ENCODE results near the gene HTR3C.
"Not testable (repeated sequence)": the region's sequence is repeated elsewhere in the genome, so short reads cannot be mapped to it uniquely, and the experiment has no call there.

The HTR3C gene

GRCh38 chr3:184052767-184053166 lies at the start of gene HTR3C:
Gene HTR3C (plus strand): TSS chr3:184053047. CDS start chr3:184053081, 34 bp downstream.
- no peak for DNase-seq

- no peak for DNase-seq
Observed at GRCh38 chr3:184003187-184003967, 49.5 kb upstream of the HTR3C start.

GRCh38 chr3:184004476-184004875 lies 48.4 kb upstream of the HTR3C start:
- no peak for DNase-seq

- peak; percentile 24 for DNase-seq
Observed at GRCh38 chr3:184005941-184006507, 46.8 kb upstream of the HTR3C start.

GRCh38 chr3:184007143-184007813 lies 45.6 kb upstream of the HTR3C start:
- DNase-seq, result not testable (repeated sequence)

- no peak for DNase-seq
Observed at GRCh38 chr3:184008161-184008560, 44.7 kb upstream of the HTR3C start.

- DNase-seq, result no peak
Observed at GRCh38 chr3:184011230-184011876, 41.5 kb upstream of the HTR3C start.

GRCh38 chr3:184011937-184012889 lies 40.6 kb upstream of the HTR3C start:
- no peak for DNase-seq

- no peak for DNase-seq
Observed at GRCh38 chr3:184015381-184016019, 37.3 kb upstream of the HTR3C start.

GRCh38 chr3:184016169-184016570 lies 36.7 kb upstream of the HTR3C start:
- DNase-seq, result no peak

- peak; percentile 44 for DNase-seq
Observed at GRCh38 chr3:184016811-184017671, 35.8 kb upstream of the HTR3C start.

- DNase-seq, result peak; percentile 77
Observed at GRCh38 chr3:184017672-184018423, 35.0 kb upstream of the HTR3C start, which contains the start of gene ABCC5. Gene ABCC5 (minus strand): TSS chr3:184017884. CDS start chr3:184014392, 3,492 bp downstream.

GRCh38 chr3:184018424-184018973 lies 34.3 kb upstream of the HTR3C start:
- DNase-seq, result no peak

GRCh38 chr3:184022323-184022722 lies 30.5 kb upstream of the HTR3C start:
- DNase-seq, result no peak

- DNase-seq, result not testable (repeated sequence)
Observed at GRCh38 chr3:184025256-184025655, 27.6 kb upstream of the HTR3C start.

GRCh38 chr3:184028275-184028890 lies 24.5 kb upstream of the HTR3C start:
- not testable (repeated sequence) for DNase-seq

- DNase-seq, result no peak
Observed at GRCh38 chr3:184029443-184029842, 23.4 kb upstream of the HTR3C start.

- no peak for DNase-seq
Observed at GRCh38 chr3:184030536-184030935, 22.3 kb upstream of the HTR3C start.

GRCh38 chr3:184031187-184031792 lies 21.6 kb upstream of the HTR3C start, which contains the start of gene HTR3D:
Gene HTR3D (plus strand): TSS chr3:184031742. CDS start chr3:184031742, 0 bp downstream.
- DNase-seq, result no peak
